BLaER1 treated with 17β-estradiol and CSF1 and Interleukin-3, amounts not matched to agents 10 nM and 100 nM (cell line): Measurements from ENCODE around the gene APOM.

ENCODE experiments used
- H3K27ac ChIP-seq, 11 experiments: shearing (Covaris generic); formaldehyde crosslinking; 2 replicates each; pipeline ENCODE4 v1.8.1; 2022
- H3K27me3 ChIP-seq, 11 experiments: shearing (Covaris generic); formaldehyde crosslinking; 2 replicates each; pipeline ENCODE4 v1.8.1; 2022
- H3K36me3 ChIP-seq, 11 experiments: shearing (Covaris generic); formaldehyde crosslinking; 2 replicates each; pipeline ENCODE4 v1.8.1; 2022
- H3K4me1 ChIP-seq, 10 experiments: shearing (Covaris generic); formaldehyde crosslinking; 2 replicates each; pipeline ENCODE4 v1.8.1; 2022
- H3K4me2 ChIP-seq, 11 experiments: shearing (Covaris generic); formaldehyde crosslinking; 2 replicates each; pipeline ENCODE4 v1.8.1; 2022
- H3K4me3 ChIP-seq, 10 experiments: shearing (Covaris generic); formaldehyde crosslinking; 2 replicates each; pipeline ENCODE4 v1.8.1; 2022
- H3K9ac ChIP-seq, 11 experiments: shearing (Covaris generic); formaldehyde crosslinking; 2 replicates each; pipeline ENCODE4 v1.8.1; 2022
- H3K9me3 ChIP-seq, 11 experiments: shearing (Covaris generic); formaldehyde crosslinking; replicated peaks in 1 of 11; 2 replicates each; pipeline ENCODE4 v1.8.1; 2022
- H4K20me1 ChIP-seq, 11 experiments: shearing (Covaris generic); formaldehyde crosslinking; 2 replicates each; pipeline ENCODE4 v1.8.1; 2022
- Cebpa-rat ChIP-seq, 11 experiments: shearing (Covaris generic); IDR thresholded peaks; 2 replicates each; pipeline ENCODE4 v1.8.1; 2022

APOM gene

DNA sequence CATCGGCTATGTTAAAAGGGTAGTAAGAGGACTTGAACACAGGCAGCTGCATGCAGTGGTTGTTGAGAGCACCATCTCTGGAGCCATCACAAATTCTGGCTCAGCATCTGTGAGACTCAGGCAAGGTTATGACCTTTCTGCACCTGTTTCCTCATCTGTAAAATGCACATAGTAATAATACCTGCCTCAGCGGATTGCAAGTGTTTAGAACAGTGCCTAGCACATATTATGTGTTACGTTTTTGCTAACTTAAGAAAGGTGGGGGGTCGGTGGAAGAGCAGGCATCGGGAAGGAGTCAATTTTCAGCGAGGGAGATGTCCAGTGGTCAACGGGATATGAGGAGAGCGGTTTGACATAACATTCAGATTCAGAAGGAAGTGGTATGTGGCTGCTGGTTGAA lies 22.3 kb downstream of the APOM start:
- H3K4me3 ChIP-seq, result no peak overlapping the region
- H3K27ac ChIP-seq, result no peak overlapping the region
- H4K20me1 ChIP-seq, result peaks cover 0 to 52% (median 7%) of the 10 kb centered on the region in 11 experiments; a peak in 8 of 22 replicates
- no peaks in the 10 kb centered on the region for H3K27me3 ChIP-seq
- H3K4me2 ChIP-seq, result peak overlapping the region in 7 of 11 experiments; percentile 1 to 99 (median 22); a peak in 8 of 22 replicates
- no peak overlapping the region for H3K9ac ChIP-seq
- peaks cover 10 to 30% (median 20%) of the 10 kb centered on the region in 11 experiments for H3K36me3 ChIP-seq
- H3K9me3 ChIP-seq, result no peaks in the 10 kb centered on the region
- TF ChIP-seq Cebpa-rat (IDR thresholded peaks at IDR 0.05), result no peak
- H3K4me1 ChIP-seq, result peaks cover 36 to 64% (median 57%) of the 10 kb centered on the region in 10 experiments

DNA sequence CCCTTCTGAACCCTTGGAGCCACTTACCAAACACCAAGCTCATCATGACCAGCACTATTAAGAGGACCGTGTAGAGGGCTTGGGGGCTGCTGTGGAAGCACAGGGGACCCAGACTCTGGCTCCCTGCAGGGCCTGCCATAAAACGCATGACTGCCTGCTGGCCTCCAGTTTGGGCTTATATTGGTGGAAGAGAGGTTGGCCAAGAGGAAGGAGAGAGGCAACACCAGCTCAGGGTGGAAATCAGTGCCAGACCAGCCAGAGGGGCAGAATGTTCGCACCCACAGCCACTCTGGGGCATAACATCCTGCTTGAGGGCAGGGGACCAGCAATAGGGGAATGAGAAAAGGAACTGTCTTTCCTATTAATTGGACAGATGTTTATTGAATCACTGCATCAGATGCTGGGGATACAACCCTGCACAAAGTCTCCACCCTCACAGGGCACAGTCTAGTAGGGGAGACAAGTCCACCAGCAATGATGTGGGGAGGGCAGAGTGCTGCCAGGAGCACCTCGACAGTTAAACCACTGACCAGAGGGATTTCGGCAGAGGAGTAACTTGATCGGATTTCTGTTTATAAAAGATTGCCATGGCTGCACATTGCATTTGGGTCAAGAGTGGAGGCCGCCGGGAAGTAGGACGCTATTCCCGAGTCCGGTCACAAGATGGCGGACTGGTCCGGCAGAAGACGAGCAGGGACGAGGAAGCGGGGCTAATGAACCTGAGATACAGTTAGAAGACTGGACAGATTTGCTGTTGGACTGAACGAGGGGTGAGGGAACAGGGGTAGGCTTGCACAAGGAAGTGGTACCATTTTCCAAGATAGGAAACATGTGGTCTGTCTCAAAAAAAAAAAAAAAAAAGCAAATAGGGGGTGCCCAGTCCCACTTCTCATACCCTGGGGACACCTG lies 24.8 kb downstream of the APOM start, which contains the start of gene LY6G5C:
LY6G5C (minus strand) TSS at position 842 of the 909 bp plus-strand sequence; CDS start at position 148, 694 bp downstream.
- Histone ChIP-seq H4K20me1 (peaks cover 0 to 37% (median 0%) of the 10 kb centered on the region in 11 experiments; a peak in 6 of 22 replicates), H3K9ac (peak within 1 kb of the TSS; percentile 58 to 81 (median 74)), H3K27me3 (no peaks in the 10 kb centered on the region), H3K9me3 (no peaks in the 10 kb centered on the region), H3K4me1 (peaks cover 35 to 64% (median 57%) of the 10 kb centered on the region in 10 experiments), H3K27ac (peak within 1 kb of the TSS; percentile 47 to 79 (median 70); a peak in 21 of 22 replicates), H3K4me3 (peak within 1 kb of the TSS; percentile 39 to 70 (median 58)), H3K36me3 (peaks cover 19 to 29% (median 24%) of the 10 kb centered on the region in 11 experiments), H3K4me2 (peak within 1 kb of the TSS; percentile 90 to 99 (median 96))
- no peak for TF ChIP-seq Cebpa-rat (IDR thresholded peaks at IDR 0.05)

DNA sequence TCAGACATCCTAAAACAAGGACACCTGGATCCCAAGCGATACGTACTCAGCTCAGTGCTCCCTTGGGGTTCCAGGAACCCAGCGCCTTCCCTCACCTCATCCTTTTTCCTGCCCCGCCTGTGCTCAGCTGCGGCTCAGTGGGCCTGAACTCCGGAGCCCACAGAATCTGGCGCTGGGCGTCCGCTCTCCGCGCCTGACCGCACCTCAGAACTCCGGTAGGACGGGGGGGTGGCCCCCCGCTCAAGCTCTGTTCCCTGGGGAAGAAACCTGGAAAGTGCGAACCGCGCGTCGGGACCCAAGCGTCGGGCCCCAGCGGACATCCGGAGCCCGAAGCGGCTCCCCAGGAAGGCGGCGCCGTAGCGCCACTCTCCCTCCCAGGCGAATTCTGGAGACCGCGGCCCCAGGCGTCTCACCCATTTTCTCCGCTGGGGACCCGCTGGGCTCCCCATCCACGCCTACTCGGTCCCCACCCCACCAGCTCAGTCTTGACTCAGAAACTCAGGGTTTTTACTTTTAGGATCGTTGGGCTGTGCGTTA lies 25.5 kb downstream of the APOM start:
- H3K27ac ChIP-seq, result peak overlapping the region; percentile 47 to 79 (median 70); a peak in 21 of 22 replicates
- peaks cover 24 to 36% (median 31%) of the 10 kb centered on the region in 11 experiments for H3K36me3 ChIP-seq
- H4K20me1 ChIP-seq, result peaks cover 0 to 34% (median 0%) of the 10 kb centered on the region in 11 experiments; a peak in 3 of 22 replicates
- H3K4me1 ChIP-seq, result peaks cover 28 to 60% (median 53%) of the 10 kb centered on the region in 10 experiments
- H3K27me3 ChIP-seq, result no peaks in the 10 kb centered on the region
- peak overlapping the region; percentile 90 to 99 (median 96) for H3K4me2 ChIP-seq
- peak overlapping the region; percentile 39 to 70 (median 58) for H3K4me3 ChIP-seq
- no peak for TF ChIP-seq Cebpa-rat (IDR thresholded peaks at IDR 0.05)
- no peaks in the 10 kb centered on the region for H3K9me3 ChIP-seq
- peak overlapping the region; percentile 58 to 81 (median 74) for H3K9ac ChIP-seq

DNA sequence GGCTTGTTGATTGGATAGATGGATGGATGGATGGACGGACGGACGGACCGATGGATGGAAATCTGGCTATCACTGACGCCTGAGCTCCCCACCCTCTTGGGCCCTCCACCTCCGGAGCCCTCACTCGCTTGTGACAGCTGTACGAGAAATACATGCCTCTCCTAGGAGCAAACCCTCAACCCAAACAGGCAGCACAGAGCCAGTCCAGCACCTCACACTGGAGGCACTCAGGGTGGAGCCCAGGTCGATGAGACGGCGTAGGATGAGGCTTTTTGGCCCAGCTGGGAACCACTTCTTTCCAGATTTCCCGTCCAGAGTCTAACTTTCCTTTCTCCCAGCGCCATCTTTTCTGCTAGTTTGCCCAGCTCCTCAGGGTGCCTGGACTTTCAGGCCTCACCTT lies 27.9 kb downstream of the APOM start:
- H3K27ac ChIP-seq, result no peak overlapping the region
- H3K27me3 ChIP-seq, result no peaks in the 10 kb centered on the region
- no peak overlapping the region for H3K9ac ChIP-seq
- peaks cover 21 to 43% (median 38%) of the 10 kb centered on the region in 10 experiments for H3K4me1 ChIP-seq
- H4K20me1 ChIP-seq, result peaks cover 0 to 22% (median 0%) of the 10 kb centered on the region in 11 experiments; a peak in 4 of 22 replicates
- peaks cover 48 to 60% (median 55%) of the 10 kb centered on the region in 11 experiments for H3K36me3 ChIP-seq
- TF ChIP-seq Cebpa-rat (IDR thresholded peaks at IDR 0.05), result no peak
- no peaks in the 10 kb centered on the region for H3K9me3 ChIP-seq
- H3K4me3 ChIP-seq, result no peak overlapping the region
- no peak overlapping the region for H3K4me2 ChIP-seq

DNA sequence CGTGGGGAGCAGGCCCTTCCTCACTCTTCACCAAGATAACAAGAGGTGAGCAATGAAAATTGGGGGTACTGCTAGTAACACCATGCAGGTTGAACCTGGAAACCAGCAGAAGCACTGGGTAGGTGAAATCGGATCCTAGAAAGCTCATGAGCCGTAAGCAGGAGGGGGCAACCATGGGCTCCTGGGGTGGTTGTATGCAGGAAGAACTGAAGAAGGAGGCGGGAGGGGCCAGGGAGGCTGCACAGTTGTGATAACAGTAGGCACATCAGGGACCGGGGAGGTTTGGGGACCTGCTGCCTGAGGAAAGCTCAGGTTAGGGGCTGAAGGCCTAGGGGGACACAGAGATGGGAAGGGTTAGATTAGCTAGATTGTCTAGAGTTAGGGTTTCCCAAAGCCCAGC lies 30.8 kb downstream of the APOM start:
- H3K27me3 ChIP-seq, result no peaks in the 10 kb centered on the region
- H3K9me3 ChIP-seq, result no peaks in the 10 kb centered on the region
- peaks cover 0 to 34% (median 0%) of the 10 kb centered on the region in 11 experiments; a peak in 7 of 22 replicates for H4K20me1 ChIP-seq
- H3K9ac ChIP-seq, result no peak overlapping the region; a peak in 1 of 22 replicates
- TF ChIP-seq Cebpa-rat (IDR thresholded peaks at IDR 0.05), result no peak
- H3K36me3 ChIP-seq, result peaks cover 77 to 89% (median 84%) of the 10 kb centered on the region in 11 experiments
- H3K4me1 ChIP-seq, result peaks cover 9 to 33% (median 23%) of the 10 kb centered on the region in 10 experiments
- H3K27ac ChIP-seq, result no peak overlapping the region
- no peak overlapping the region for H3K4me2 ChIP-seq
- no peak overlapping the region for H3K4me3 ChIP-seq

DNA sequence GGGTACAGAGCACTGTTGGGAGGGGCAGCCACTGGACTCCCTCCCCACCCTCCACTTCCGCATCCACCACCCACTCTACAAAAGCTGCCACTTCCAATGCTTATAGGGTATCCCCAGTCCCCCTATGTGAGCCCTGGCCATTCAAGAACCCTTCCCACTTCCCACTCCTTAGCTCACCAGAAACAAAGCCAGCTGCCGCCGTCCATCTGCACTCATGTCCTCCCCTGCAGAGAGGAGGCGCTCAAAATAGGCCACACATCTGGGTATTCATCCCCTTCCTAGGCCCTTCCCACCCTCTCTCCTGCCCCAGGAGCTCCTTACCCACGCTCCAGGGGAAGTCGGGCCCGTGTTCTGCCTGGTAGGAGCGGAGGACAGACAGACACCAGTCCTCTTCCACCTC lies 31.6 kb downstream of the APOM start:
- no peak overlapping the region for H3K4me2 ChIP-seq
- H3K4me1 ChIP-seq, result peaks cover under 1 to 24% (median 15%) of the 10 kb centered on the region in 10 experiments; a peak in 18 of 20 replicates
- H3K27ac ChIP-seq, result no peak overlapping the region
- no peak overlapping the region for H3K4me3 ChIP-seq
- no peaks in the 10 kb centered on the region for H3K27me3 ChIP-seq
- H3K36me3 ChIP-seq, result peaks cover 84 to 95% (median 91%) of the 10 kb centered on the region in 11 experiments
- no peaks in the 10 kb centered on the region for H3K9me3 ChIP-seq
- peak overlapping the region in 1 of 11 experiments; percentile 9; a peak in 1 of 22 replicates for H3K9ac ChIP-seq
- peaks cover 0 to 34% (median 0%) of the 10 kb centered on the region in 11 experiments; a peak in 6 of 22 replicates for H4K20me1 ChIP-seq
- no peak for TF ChIP-seq Cebpa-rat (IDR thresholded peaks at IDR 0.05)

DNA sequence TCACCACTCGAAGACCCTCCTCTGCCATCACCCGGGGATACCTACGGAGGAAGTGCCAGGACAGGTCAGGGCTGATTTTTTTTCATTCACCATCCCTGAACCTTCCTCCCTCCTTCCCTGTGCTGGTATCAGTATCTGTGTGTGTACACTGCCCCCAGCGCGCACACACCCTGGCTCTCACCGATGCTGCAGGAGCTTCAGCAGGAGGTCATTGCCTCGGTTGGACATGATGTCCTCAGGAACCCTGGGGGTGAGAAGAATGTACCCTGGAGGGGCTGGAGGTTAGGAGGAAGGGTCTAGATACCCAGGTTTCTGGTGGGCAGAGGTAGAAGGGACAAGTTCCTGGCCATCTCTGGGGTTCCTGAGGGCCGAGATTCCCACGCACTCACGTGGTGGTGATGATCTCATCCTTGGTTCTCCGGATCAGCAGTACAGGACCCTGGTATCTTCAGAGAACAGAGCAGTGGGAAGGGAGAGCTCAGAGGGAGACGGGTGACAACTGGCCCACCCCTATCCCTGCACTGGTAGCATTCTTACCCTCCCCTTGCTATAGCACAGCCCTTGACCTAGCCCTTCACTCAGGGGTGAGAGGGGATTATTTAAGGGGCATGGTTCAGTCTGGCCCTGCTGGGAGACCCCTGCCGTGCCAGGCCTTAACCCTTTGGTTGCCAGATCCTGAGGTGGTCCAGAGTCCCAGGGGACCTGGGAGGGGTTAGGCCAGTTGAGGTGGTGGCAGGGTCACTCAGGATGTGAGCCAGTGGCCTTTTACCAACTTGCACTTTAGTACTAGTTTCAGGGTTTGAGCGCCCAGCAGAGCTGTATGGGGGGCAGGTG lies 32.4 kb downstream of the APOM start:
- Histone ChIP-seq H3K27me3 (no peaks in the 10 kb centered on the region), H3K4me3 (no peak overlapping the region), H3K4me1 (peaks cover 0 to 24% (median 12%) of the 10 kb centered on the region in 10 experiments; a peak in 12 of 20 replicates), H3K36me3 (peaks cover 89 to 99% (median 94%) of the 10 kb centered on the region in 11 experiments), H3K9me3 (no peaks in the 10 kb centered on the region), H3K27ac (no peak overlapping the region), H3K4me2 (no peak overlapping the region), H4K20me1 (peaks cover 0 to 34% (median 1%) of the 10 kb centered on the region in 11 experiments; a peak in 6 of 22 replicates), H3K9ac (no peak overlapping the region)
- TF ChIP-seq Cebpa-rat (IDR thresholded peaks at IDR 0.05), result no peak
